Measurements from ENCODE around the gene CEACAM7.

DNA sequence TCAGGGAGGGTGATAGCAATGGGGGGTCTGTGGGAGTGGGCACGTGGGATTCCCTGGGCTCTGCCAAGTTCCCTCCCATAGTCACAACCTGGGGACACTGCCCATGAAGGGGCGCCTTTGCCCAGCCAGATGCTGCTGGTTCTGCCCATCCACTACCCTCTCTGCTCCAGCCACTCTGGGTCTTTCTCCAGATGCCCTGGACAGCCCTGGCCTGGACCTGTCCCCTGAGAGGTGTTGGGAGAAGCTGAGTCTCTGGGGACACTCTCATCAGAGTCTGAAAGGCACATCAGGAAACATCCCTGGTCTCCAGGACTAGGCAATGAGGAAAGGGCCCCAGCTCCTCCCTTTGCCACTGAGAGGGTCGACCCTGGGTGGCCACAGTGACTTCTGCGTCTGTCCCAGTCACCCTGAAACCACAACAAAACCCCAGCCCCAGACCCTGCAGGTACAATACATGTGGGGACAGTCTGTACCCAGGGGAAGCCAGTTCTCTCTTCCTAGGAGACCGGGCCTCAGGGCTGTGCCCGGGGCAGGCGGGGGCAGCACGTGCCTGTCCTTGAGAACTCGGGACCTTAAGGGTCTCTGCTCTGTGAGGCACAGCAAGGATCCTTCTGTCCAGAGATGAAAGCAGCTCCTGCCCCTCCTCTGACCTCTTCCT lies 9.3 kb upstream of the CEACAM7 start:
- TF ChIP-seq, protein P1, sequence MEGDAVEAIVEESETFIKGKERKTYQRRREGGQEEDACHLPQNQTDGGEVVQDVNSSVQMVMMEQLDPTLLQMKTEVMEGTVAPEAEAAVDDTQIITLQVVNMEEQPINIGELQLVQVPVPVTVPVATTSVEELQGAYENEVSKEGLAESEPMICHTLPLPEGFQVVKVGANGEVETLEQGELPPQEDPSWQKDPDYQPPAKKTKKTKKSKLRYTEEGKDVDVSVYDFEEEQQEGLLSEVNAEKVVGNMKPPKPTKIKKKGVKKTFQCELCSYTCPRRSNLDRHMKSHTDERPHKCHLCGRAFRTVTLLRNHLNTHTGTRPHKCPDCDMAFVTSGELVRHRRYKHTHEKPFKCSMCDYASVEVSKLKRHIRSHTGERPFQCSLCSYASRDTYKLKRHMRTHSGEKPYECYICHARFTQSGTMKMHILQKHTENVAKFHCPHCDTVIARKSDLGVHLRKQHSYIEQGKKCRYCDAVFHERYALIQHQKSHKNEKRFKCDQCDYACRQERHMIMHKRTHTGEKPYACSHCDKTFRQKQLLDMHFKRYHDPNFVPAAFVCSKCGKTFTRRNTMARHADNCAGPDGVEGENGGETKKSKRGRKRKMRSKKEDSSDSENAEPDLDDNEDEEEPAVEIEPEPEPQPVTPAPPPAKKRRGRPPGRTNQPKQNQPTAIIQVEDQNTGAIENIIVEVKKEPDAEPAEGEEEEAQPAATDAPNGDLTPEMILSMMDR (IDR thresholded peaks at IDR 0.05; ENCODE audit: low read depth, low read length) = no peak
- no peak for TF ChIP-seq POLR2A (IDR thresholded peaks at IDR 0.05; ENCODE audit: extremely low read depth, insufficient read length)
- TF ChIP-seq, protein P2, sequence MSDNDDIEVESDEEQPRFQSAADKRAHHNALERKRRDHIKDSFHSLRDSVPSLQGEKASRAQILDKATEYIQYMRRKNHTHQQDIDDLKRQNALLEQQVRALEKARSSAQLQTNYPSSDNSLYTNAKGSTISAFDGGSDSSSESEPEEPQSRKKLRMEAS (IDR thresholded peaks at IDR 0.05; ENCODE audit: low read depth, low read length) = no peak
- TF ChIP-seq MYC (IDR thresholded peaks at IDR 0.05; ENCODE audit: low read depth, low read length) = no peak

Measured in NB4 (cell line).